NCI-H510A (cell line): Measurements from ENCODE around the gene LONP1.
"Not testable (repeated sequence)": the region's sequence is repeated elsewhere in the genome, so short reads cannot be mapped to it uniquely, and the experiment has no call there.

Source experiments
- DNase-seq: peaks from one replicate; lab custom pipeline; 2025; lab: John Stamatoyannopoulos, UW

LONP1 gene

GRCh38 chr19:5711025-5711424, 8.9 kb downstream of the LONP1 start:
- no peak for DNase-seq

- DNase-seq: no peak
Measured at GRCh38 chr19:5707576-5708575, 12.1 kb downstream of the LONP1 start.

GRCh38 chr19:5706876-5707573, 12.9 kb downstream of the LONP1 start:
- no peak for DNase-seq

- no peak for DNase-seq
Measured at GRCh38 chr19:5705552-5705951, 14.4 kb downstream of the LONP1 start.

- no peak for DNase-seq
Measured at GRCh38 chr19:5703819-5704818, 15.8 kb downstream of the LONP1 start.

GRCh38 chr19:5702053-5702410, 17.9 kb downstream of the LONP1 start:
- DNase-seq: not testable (repeated sequence)

GRCh38 chr19:5700455-5701092, 19.4 kb downstream of the LONP1 start:
- DNase-seq: no peak

GRCh38 chr19:5698635-5699422, 21.1 kb downstream of the LONP1 start:
- DNase-seq: no peak

GRCh38 chr19:5697890-5698634, 21.9 kb downstream of the LONP1 start:
- DNase-seq: no peak

- no peak for DNase-seq
Measured at GRCh38 chr19:5697022-5697889, 22.7 kb downstream of the LONP1 start.

GRCh38 chr19:5696196-5697021, 23.5 kb downstream of the LONP1 start:
- DNase-seq: no peak

GRCh38 chr19:5695649-5696195, 24.2 kb downstream of the LONP1 start:
- no peak for DNase-seq

- DNase-seq: no peak
Measured at GRCh38 chr19:5694956-5695648, 24.8 kb downstream of the LONP1 start.

- no peak for DNase-seq
Measured at GRCh38 chr19:5694167-5694955, 25.6 kb downstream of the LONP1 start.

GRCh38 chr19:5693195-5694166, 26.5 kb downstream of the LONP1 start:
- DNase-seq: no peak
